Measurements from ENCODE around the gene C11orf68. TPM values are rescaled to one million over a fixed set of nuclear protein-coding genes. Genes with fewer than 3 reads are reported as not detected.

C11orf68 gene
- total and polyA plus RNA-seq, 2 of the 8 experiments (the other 6 are each of a cell fraction or from before 2014, with no cell fraction given): 24.0 to 51.2 TPM

- TF ChIP-seq PHF8 (conservative IDR thresholded peaks at IDR 0.05; ENCODE audit: low read depth, low read length): no peak; the same call in 1 of the 2 replicates
- no peak for TF ChIP-seq NRF1 (IDR thresholded peaks at IDR 0.05; ENCODE audit: low read depth, low read length)
- no peak for TF ChIP-seq NANOG (IDR thresholded peaks at IDR 0.05; ENCODE audit: insufficient read depth, low read depth, low read length, poor library complexity, severe bottlenecking)
- TF ChIP-seq SP2 (IDR thresholded peaks at IDR 0.05; ENCODE audit: low read length): 0 out of 2 replicates have a peak, but pooled peaks have one; percentile 11
- no peak for TF ChIP-seq GTF2F1 (IDR thresholded peaks at IDR 0.05; ENCODE audit: borderline replicate concordance, low read depth, low read length)
- TF ChIP-seq ZNF274 (IDR thresholded peaks at IDR 0.05; ENCODE audit: borderline replicate concordance, extremely low read depth, low read length): no peak
- no peak for TF ChIP-seq RXRA (IDR thresholded peaks at IDR 0.05; ENCODE audit: insufficient read depth, low read depth, low read length)
- peak in 1 of 2 experiments; percentile 71; a peak in 1 of 3 replicates for TF ChIP-seq EP300 (IDR thresholded peaks at IDR 0.05; ENCODE audit: borderline replicate concordance in 1 of 2, low read depth in 2 of 2, low read length in 2 of 2)
- peak in 1 of 2 experiments; percentile 15 for TF ChIP-seq BCL11A (IDR thresholded peaks at IDR 0.05; ENCODE audit: low read depth in 2 of 2, low read length in 2 of 2)
- TF ChIP-seq POLR2AphosphoS5 (IDR thresholded peaks at IDR 0.05; ENCODE audit: low read depth, low read length): no peak
- 0 out of 2 replicates have a peak, but pooled peaks have one; percentile 40 for TF ChIP-seq TBP (IDR thresholded peaks at IDR 0.05; ENCODE audit: low read depth, low read length)
- peak; percentile 49; the same call in 1 of the 2 replicates for TF ChIP-seq TEAD4 (IDR thresholded peaks at IDR 0.05; ENCODE audit: low read depth, low read length)
- no peak for TF ChIP-seq CBX8 (IDR thresholded peaks at IDR 0.05; ENCODE audit: borderline replicate concordance, low read depth, low read length)
- no peak for TF ChIP-seq KDM5A (IDR thresholded peaks at IDR 0.05; ENCODE audit: low read length)
- no peak for TF ChIP-seq BRCA1 (IDR thresholded peaks at IDR 0.05; ENCODE audit: low read depth, low read length)
- no peak for TF ChIP-seq SIX5 (IDR thresholded peaks at IDR 0.05; ENCODE audit: low read depth, low read length)
- TF ChIP-seq TAF1 (IDR thresholded peaks at IDR 0.05; ENCODE audit: low read depth, low read length): peak; percentile 71
- TF ChIP-seq CHD2 (IDR thresholded peaks at IDR 0.05; ENCODE audit: low read length): peak; percentile 67; the same call in 1 of the 2 replicates
- no peak; a peak in 1 of 4 replicates for TF ChIP-seq HDAC2 (IDR thresholded peaks at IDR 0.05; ENCODE audit: borderline replicate concordance in 1 of 2, low read depth in 2 of 2, low read length in 2 of 2)
- TF ChIP-seq EGR1 (IDR thresholded peaks at IDR 0.05; ENCODE audit: borderline replicate concordance, low read depth, low read length): peak; percentile 100
- TF ChIP-seq CREB1 (IDR thresholded peaks at IDR 0.05): peak; percentile 83
- peak; percentile 97 for TF ChIP-seq SP1 (IDR thresholded peaks at IDR 0.05; ENCODE audit: low read depth, low read length)
- TF ChIP-seq KDM4A (IDR thresholded peaks at IDR 0.05; ENCODE audit: low read depth, low read length, severe bottlenecking): no peak
- TF ChIP-seq, protein P1, sequence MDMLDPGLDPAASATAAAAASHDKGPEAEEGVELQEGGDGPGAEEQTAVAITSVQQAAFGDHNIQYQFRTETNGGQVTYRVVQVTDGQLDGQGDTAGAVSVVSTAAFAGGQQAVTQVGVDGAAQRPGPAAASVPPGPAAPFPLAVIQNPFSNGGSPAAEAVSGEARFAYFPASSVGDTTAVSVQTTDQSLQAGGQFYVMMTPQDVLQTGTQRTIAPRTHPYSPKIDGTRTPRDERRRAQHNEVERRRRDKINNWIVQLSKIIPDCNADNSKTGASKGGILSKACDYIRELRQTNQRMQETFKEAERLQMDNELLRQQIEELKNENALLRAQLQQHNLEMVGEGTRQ (IDR thresholded peaks at IDR 0.05; ENCODE audit: low read length): no peak
- no peak for TF ChIP-seq RFX5 (IDR thresholded peaks at IDR 0.05; ENCODE audit: borderline replicate concordance, low read depth, low read length)
These were observed 295 bp upstream of the C11orf68 start, which contains the start of gene DRAP1 (continued) for GRCh38 chr11:65919141-65919572.
